Measurements from ENCODE around the gene RBFOX1.

Gene RBFOX1

GRCh38 chr16:7333180-7333725 lies 608 bp downstream of the RBFOX1 start:
- Histone ChIP-seq H3K36me3 (ENCODE audit: control insufficient read depth, insufficient read depth, low read length) (no peaks in the 10 kb centered on the region), H3K9me3 (ENCODE audit: control insufficient read depth, low read length) (no peaks in the 10 kb centered on the region), H3K27ac (ENCODE audit: low read depth, low read length, severe bottlenecking) (no peak overlapping the region), H3K4me1 (ENCODE audit: control insufficient read depth, insufficient read depth, low read length, poor library complexity, severe bottlenecking) (peaks cover 13% of the 10 kb centered on the region), H3K4me3 (ENCODE audit: extremely low read depth, insufficient read depth, low read length, poor library complexity, severe bottlenecking) (no peak overlapping the region)
- 89 to 96% methylated on average over 5 to 6 of the region's 6 CpGs for WGBS, 2 experiments (ENCODE audit: insufficient coverage in 2 of 2)

GRCh38 chr16:7334801-7335560 lies 2.3 kb downstream of the RBFOX1 start:
- no peaks in the 10 kb centered on the region for H3K36me3 ChIP-seq (ENCODE audit: control insufficient read depth, insufficient read depth, low read length)
- 93 to 100% methylated on average over 2 of the region's 3 CpGs for WGBS, 2 experiments (ENCODE audit: insufficient coverage in 2 of 2)
- H3K27ac ChIP-seq (ENCODE audit: low read depth, low read length, severe bottlenecking) = no peak overlapping the region
- no peaks in the 10 kb centered on the region for H3K9me3 ChIP-seq (ENCODE audit: control insufficient read depth, low read length)
- no peak overlapping the region for H3K4me3 ChIP-seq (ENCODE audit: extremely low read depth, insufficient read depth, low read length, poor library complexity, severe bottlenecking)
- peaks cover 13% of the 10 kb centered on the region for H3K4me1 ChIP-seq (ENCODE audit: control insufficient read depth, insufficient read depth, low read length, poor library complexity, severe bottlenecking)

GRCh38 chr16:7335991-7336634 lies 3.5 kb downstream of the RBFOX1 start:
- Histone ChIP-seq H3K27ac (ENCODE audit: low read depth, low read length, severe bottlenecking) (no peak overlapping the region), H3K4me1 (ENCODE audit: control insufficient read depth, insufficient read depth, low read length, poor library complexity, severe bottlenecking) (peaks cover 13% of the 10 kb centered on the region), H3K4me3 (ENCODE audit: extremely low read depth, insufficient read depth, low read length, poor library complexity, severe bottlenecking) (no peak overlapping the region), H3K9me3 (ENCODE audit: control insufficient read depth, low read length) (no peaks in the 10 kb centered on the region), H3K36me3 (ENCODE audit: control insufficient read depth, insufficient read depth, low read length) (no peaks in the 10 kb centered on the region)
- 91% methylated on average over 1 of the region's 3 CpGs; no CpG with 5 or more reads in 1 of the 2 experiments for WGBS, 2 experiments (ENCODE audit: insufficient coverage in 2 of 2)

- H3K4me1 ChIP-seq (ENCODE audit: control insufficient read depth, insufficient read depth, low read length, poor library complexity, severe bottlenecking) = peaks cover 13% of the 10 kb centered on the region
- no peak overlapping the region for H3K27ac ChIP-seq (ENCODE audit: low read depth, low read length, severe bottlenecking)
- H3K9me3 ChIP-seq (ENCODE audit: control insufficient read depth, low read length) = no peaks in the 10 kb centered on the region
- 83% methylated on average over 1 of the region's 1 CpG; no CpG with 5 or more reads in 1 of the 2 experiments for WGBS, 2 experiments (ENCODE audit: insufficient coverage in 2 of 2)
- no peak overlapping the region for H3K4me3 ChIP-seq (ENCODE audit: extremely low read depth, insufficient read depth, low read length, poor library complexity, severe bottlenecking)
- no peaks in the 10 kb centered on the region for H3K36me3 ChIP-seq (ENCODE audit: control insufficient read depth, insufficient read depth, low read length)
Observed at GRCh38 chr16:7336742-7337141, 4.1 kb downstream of the RBFOX1 start.

GRCh38 chr16:7338826-7339225 lies 6.2 kb downstream of the RBFOX1 start:
- Histone ChIP-seq H3K36me3 (ENCODE audit: control insufficient read depth, insufficient read depth, low read length) (no peaks in the 10 kb centered on the region), H3K27ac (ENCODE audit: low read depth, low read length, severe bottlenecking) (no peak overlapping the region), H3K4me1 (ENCODE audit: control insufficient read depth, insufficient read depth, low read length, poor library complexity, severe bottlenecking) (peaks cover 9% of the 10 kb centered on the region), H3K4me3 (ENCODE audit: extremely low read depth, insufficient read depth, low read length, poor library complexity, severe bottlenecking) (no peak overlapping the region), H3K9me3 (ENCODE audit: control insufficient read depth, low read length) (no peaks in the 10 kb centered on the region)
- 94 to 97% methylated on average over 4 of the region's 4 CpGs for WGBS, 2 experiments (ENCODE audit: insufficient coverage in 2 of 2)

- Histone ChIP-seq H3K36me3 (ENCODE audit: control insufficient read depth, insufficient read depth, low read length) (no peaks in the 10 kb centered on the region), H3K27ac (ENCODE audit: low read depth, low read length, severe bottlenecking) (no peak overlapping the region), H3K4me3 (ENCODE audit: extremely low read depth, insufficient read depth, low read length, poor library complexity, severe bottlenecking) (no peak overlapping the region), H3K4me1 (ENCODE audit: control insufficient read depth, insufficient read depth, low read length, poor library complexity, severe bottlenecking) (peaks cover 6% of the 10 kb centered on the region), H3K9me3 (ENCODE audit: control insufficient read depth, low read length) (no peaks in the 10 kb centered on the region)
- WGBS, 2 experiments (ENCODE audit: insufficient coverage in 2 of 2) = 88 to 100% methylated on average over 1 of the region's 1 CpG
Observed at GRCh38 chr16:7339700-7340099, 7.1 kb downstream of the RBFOX1 start.

GRCh38 chr16:7340938-7341337 lies 8.3 kb downstream of the RBFOX1 start:
- WGBS, 2 experiments (ENCODE audit: insufficient coverage in 2 of 2) = 87 to 100% methylated on average over 1 to 5 of the region's 5 CpGs
- H3K36me3 ChIP-seq (ENCODE audit: control insufficient read depth, insufficient read depth, low read length) = no peaks in the 10 kb centered on the region
- H3K4me3 ChIP-seq (ENCODE audit: extremely low read depth, insufficient read depth, low read length, poor library complexity, severe bottlenecking) = no peak overlapping the region
- no peaks in the 10 kb centered on the region for H3K4me1 ChIP-seq (ENCODE audit: control insufficient read depth, insufficient read depth, low read length, poor library complexity, severe bottlenecking)
- H3K9me3 ChIP-seq (ENCODE audit: control insufficient read depth, low read length) = no peaks in the 10 kb centered on the region
- H3K27ac ChIP-seq (ENCODE audit: low read depth, low read length, severe bottlenecking) = no peak overlapping the region

- H3K36me3 ChIP-seq (ENCODE audit: control insufficient read depth, insufficient read depth, low read length) = no peaks in the 10 kb centered on the region
- WGBS, 2 experiments (ENCODE audit: insufficient coverage in 2 of 2) = 89 to 93% methylated on average over 2 to 3 of the region's 4 CpGs
- H3K4me1 ChIP-seq (ENCODE audit: control insufficient read depth, insufficient read depth, low read length, poor library complexity, severe bottlenecking) = no peaks in the 10 kb centered on the region
- H3K27ac ChIP-seq (ENCODE audit: low read depth, low read length, severe bottlenecking) = no peak overlapping the region
- H3K4me3 ChIP-seq (ENCODE audit: extremely low read depth, insufficient read depth, low read length, poor library complexity, severe bottlenecking) = no peak overlapping the region
- H3K9me3 ChIP-seq (ENCODE audit: control insufficient read depth, low read length) = no peaks in the 10 kb centered on the region
Observed at GRCh38 chr16:7342598-7342997, 10.0 kb downstream of the RBFOX1 start.

- 95 to 97% methylated on average over 5 to 6 of the region's 6 CpGs for WGBS, 2 experiments (ENCODE audit: insufficient coverage in 2 of 2)
- H3K27ac ChIP-seq (ENCODE audit: low read depth, low read length, severe bottlenecking) = no peak overlapping the region
- H3K4me3 ChIP-seq (ENCODE audit: extremely low read depth, insufficient read depth, low read length, poor library complexity, severe bottlenecking) = no peak overlapping the region
- no peaks in the 10 kb centered on the region for H3K4me1 ChIP-seq (ENCODE audit: control insufficient read depth, insufficient read depth, low read length, poor library complexity, severe bottlenecking)
- no peaks in the 10 kb centered on the region for H3K36me3 ChIP-seq (ENCODE audit: control insufficient read depth, insufficient read depth, low read length)
- no peaks in the 10 kb centered on the region for H3K9me3 ChIP-seq (ENCODE audit: control insufficient read depth, low read length)
Observed at GRCh38 chr16:7343243-7343642, 10.6 kb downstream of the RBFOX1 start.

GRCh38 chr16:7344830-7345780 lies 12.5 kb downstream of the RBFOX1 start:
- Histone ChIP-seq H3K36me3 (ENCODE audit: control insufficient read depth, insufficient read depth, low read length) (no peaks in the 10 kb centered on the region), H3K4me3 (ENCODE audit: extremely low read depth, insufficient read depth, low read length, poor library complexity, severe bottlenecking) (no peak overlapping the region), H3K27ac (ENCODE audit: low read depth, low read length, severe bottlenecking) (no peak overlapping the region), H3K9me3 (ENCODE audit: control insufficient read depth, low read length) (no peaks in the 10 kb centered on the region), H3K4me1 (ENCODE audit: control insufficient read depth, insufficient read depth, low read length, poor library complexity, severe bottlenecking) (no peaks in the 10 kb centered on the region)
- 87 to 91% methylated on average over 15 to 18 of the region's 23 CpGs for WGBS, 2 experiments (ENCODE audit: insufficient coverage in 2 of 2)
